RPMI8226 (cell line): ENCODE measurements around the gene DNER.
"Not testable (repeated sequence)": the region's sequence is repeated elsewhere in the genome, so short reads cannot be mapped to it uniquely, and the experiment has no call there.

Experiments
- DNase-seq: peaks from one replicate; pipeline ENCODE4 v3.0.0-alpha.2; 2015

Gene DNER

DNA sequence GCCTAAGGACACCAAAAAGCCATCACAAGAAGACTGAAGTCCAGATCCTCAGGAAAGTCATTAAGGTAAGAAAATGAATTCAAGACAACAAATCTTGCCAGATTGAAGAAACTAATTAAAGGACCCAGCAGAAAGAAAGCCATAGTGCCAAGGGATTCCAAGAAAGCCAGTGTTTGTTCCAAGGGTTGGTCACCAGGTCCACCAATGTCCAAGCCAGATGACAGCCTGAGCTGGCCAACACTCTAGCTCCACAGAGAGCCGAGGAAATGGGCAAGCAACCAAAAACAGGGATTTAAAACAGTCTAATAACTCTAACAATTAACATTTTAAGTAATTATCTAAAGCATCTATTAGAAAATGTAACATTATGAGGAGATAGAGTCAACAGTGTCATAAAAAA, 49.2 kb downstream of the DNER start:
- DNase-seq = no peak

DNA sequence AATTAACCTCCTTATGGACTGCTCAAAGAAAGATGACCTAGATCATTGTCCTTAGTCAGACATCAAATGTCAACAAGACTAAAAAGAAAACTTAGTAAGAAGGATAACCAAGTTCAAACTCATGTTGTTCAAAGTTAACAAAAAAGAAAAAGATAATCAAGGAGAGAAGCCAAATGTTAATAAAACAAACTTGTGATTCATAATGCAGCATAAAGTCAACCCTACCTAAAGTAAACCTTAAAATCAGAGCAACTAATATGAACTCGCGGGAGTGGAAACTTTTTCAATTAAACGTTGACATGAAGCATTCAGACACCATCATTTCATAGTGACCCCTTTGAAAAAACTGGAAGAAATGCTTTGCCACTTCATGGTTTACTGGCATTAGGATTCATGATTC, 52.9 kb downstream of the DNER start:
- DNase-seq = no peak

DNA sequence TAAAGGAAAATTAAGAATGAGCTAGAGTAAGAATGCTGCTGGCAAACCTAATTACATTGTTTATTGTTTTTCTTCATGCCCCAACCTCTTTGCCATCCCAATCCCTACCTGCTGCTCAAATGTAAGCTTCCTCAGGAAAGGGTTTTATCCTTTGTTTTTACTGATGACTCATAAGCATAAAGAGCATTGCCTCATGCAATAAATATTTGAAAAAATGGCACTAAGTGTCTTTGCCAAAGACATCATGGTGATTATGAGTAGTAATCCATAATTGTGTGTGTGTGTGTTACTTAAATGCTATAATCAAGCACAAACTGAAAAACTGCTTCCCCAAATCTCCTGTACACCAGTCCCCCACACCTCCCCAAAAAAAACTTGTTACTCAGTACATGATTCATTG, 53.4 kb downstream of the DNER start:
- DNase-seq = no peak

DNA sequence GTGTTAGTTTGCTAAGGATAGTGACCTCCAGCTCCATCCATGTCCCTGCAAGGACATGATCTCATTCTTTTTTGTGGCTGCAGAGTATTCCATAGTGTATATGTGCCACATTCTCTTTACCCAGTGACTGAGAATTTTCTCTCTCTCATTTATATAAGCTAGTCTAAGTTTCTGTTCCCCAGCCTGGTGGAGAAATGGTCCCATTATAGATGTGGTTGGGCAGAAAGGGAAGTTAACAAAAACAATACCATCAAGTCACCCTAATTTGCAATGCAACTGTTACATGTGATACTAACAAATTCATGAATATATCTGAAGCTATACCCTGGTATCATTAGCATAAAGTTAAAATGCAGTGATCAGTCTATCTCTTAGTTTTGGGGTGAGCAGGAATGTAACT, 54.0 kb downstream of the DNER start:
- DNase-seq = no peak

DNA sequence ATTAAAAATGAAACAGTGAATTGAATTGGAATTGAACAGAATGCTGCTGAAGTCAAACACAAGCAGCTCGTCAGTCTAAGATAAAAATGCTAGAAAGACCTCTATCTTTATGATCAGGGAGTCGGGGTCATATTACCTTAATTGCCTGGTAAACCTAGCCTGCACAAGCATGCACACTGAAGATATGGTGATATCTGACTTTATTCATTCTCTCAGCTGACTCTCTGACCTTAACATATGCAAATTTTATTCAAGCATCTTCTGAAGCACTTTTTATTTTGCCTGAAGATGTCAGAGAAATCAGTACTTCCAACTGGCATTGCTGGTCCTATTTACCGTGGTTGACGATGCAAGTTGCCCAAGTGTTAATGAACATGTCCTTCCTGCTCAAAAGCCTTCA, 56.4 kb downstream of the DNER start:
- no peak for DNase-seq

DNA sequence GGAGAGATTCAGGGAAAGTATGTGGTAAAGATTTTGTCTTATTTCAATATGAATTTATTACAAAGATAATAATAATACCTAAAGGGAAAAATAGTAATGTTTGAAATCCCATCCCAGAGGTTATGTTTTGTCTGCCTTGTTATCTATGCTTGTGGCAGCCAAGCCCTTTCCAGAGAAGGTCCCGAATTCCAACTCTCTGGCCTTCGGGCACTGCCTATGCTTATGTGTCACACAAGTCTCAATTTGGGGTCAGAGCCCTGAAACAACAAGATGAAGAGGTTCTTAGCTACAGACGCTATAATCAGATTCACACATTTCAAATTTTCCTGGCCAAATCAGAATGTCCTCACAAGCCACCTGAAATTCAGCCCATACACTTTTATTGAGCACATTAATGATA, 59.9 kb downstream of the DNER start:
- DNase-seq = no peak

DNA sequence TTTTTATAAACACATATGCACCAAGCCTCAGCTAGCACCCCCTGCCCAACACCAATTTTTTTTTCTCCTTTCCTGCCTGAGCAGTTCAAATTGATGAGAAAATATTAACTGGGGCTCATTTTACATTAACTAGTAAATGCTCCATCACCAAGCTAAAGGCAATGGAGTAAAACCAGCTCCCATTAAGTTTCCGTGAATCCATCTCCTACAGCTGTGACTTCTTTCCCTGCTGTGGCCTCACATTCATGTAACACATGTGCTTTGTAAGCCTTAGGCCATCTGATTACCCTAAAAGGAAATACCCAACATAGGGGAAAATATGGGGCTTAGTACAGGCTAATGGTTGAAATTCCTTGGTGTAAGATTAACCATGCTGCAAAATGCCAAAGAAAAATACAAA, 60.8 kb downstream of the DNER start:
- no peak for DNase-seq

DNA sequence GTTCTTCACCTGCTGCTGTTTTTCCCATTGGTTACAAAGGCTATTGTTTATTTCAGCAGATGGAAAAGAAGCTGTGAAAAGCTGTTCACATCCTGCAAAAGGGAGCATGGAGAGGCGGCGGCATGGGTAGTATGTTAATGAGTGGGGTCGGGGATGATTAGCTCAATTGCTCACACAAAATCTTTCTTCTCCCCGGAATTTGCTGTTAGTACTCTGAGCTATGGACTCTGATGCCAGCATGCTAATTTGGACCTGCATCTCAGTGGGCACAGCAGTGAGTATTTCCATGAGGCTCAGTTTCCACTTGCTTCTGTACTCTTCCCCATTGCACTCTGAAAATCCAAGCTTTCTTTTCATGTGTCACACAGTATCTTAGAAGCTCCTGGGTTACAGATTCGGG, 61.6 kb downstream of the DNER start:
- no peak for DNase-seq

DNA sequence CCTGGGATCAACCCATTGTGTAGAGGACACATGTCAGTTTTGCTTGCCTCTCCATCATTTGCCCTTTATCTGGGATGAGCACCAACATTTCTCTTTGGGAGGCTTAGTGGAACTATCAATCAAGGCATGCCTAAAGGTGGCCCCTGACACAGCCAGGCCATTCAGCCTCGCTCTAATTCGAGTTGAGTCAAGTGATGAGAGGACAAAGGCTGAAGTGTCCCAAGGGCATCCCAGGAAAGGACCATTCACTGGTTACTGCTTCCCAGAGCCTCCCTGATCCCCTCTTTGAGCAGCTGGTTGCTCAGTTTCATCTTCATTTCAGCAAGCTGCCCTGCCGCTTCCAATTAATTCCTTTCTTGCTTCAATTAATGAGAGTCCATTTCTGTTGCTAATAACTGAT, 63.5 kb downstream of the DNER start:
- no peak for DNase-seq

DNA sequence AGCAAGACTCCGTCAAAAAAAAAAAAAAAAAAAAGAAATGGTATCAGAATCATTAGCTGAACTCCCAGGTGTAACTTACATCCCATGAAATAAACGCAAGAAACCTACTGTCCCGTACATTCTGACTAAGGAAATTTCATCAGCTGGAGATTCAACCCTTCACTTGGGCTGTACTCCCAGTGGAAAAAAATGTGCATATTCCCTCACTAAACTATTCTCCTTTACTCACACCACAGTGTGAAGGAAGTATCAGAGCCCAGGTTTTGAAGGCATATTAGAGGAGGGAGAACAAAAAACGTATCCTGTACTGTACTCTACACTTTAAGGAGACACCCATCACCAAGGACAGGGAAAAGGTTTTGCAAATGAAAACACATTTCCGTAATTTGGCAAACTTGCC, 64.3 kb downstream of the DNER start:
- no peak for DNase-seq

DNA sequence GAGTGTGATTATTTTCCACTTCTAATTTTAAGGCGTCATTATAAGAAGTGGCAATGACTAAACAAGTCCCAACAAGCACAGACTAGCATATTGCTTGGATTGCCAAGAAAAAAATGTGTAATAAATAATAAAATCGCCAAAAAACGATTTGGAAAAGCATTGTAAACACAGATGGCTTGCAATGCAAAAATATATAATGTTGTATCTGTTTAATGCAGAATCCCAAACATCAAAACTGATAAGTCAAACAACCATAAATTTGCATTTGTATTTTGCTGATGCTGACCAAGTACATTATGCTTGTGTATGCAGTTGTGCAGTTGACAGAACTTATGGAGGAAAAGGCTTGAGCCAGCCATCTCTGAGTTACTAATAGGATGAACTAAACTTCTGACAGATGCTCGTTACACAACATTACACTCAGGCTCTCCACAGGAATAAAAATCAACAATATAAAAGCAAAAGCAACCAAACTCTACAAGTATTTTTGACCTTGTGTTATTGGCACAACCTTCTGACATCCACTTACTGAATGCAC, 68.1 kb downstream of the DNER start:
- DNase-seq = no peak

DNA sequence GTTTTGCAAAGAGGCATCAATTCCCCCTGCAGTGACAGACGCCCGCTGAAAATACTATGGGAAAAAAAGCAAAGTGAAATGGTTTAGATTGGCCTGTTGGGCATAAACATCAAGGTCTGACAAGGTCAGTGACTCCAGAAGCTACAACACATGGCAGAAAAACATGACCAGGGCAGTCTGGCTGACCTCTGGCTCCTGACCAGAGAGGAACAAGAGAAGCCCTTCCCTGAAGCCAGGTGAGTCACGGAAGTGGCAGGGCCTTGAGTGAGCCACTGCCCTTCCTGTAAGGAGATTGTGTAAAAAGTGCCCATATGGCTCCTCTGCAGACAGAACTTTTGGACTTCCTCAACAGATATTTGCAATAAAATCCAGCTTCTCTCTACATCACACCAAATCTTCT, 72.0 kb downstream of the DNER start:
- no peak for DNase-seq

DNA sequence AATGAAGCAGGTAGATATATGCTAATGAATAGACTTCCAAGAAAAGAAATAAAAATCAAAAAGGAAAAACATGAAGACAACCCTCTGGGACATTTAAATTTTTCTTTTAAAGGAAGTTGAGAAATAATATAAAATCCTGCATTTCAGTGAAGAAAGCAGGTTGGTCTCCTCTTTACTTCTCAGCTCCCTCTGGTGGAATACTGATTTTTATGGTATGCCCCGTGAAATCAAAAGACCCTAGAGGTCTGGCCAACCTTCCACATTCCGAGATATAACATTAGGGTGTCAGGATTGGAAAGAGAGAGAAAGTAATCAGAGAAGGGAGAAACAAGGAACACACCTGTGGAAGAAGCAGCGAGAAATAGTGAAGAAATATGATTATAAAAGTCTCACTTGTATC, 72.7 kb downstream of the DNER start:
- DNase-seq = no peak

DNA sequence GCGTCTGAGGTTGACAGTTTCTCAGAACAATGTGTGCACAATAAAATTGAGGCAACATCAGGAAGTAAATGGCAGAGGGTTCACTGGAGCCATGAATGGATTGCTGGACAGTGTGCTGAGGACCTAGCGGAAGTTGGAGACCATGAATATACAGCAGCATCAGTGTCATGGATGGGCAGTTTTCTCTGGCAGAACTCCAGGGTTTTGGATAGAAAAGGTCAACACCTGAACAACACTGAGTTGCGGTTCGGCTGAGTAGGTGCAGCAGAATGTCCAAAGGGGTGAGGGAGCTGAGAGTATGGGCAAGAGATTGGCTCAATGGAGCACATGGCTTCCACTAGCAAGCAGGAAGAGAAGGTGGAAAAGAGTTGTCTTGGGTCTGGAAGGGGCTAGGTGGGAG, 73.7 kb downstream of the DNER start:
- DNase-seq = no peak

DNA sequence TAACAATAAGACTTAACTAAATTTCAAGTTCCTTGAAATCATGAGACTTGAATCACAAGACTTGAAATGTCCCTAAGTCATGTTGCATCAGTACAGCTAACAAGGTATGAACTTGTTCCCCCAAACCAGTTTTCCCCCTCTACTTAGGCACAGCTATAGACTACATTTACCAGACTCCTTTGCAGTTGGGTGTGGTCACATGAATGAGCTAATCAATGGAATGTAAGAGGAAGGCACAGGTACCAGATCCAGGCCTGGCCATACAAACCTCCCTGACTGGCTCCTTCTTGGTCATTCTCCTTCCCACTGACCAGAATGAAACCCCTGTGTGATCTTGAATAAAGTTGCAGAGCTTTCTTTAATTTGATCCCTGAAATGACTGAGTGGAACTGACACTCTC, 77.8 kb downstream of the DNER start:
- no peak for DNase-seq

DNA sequence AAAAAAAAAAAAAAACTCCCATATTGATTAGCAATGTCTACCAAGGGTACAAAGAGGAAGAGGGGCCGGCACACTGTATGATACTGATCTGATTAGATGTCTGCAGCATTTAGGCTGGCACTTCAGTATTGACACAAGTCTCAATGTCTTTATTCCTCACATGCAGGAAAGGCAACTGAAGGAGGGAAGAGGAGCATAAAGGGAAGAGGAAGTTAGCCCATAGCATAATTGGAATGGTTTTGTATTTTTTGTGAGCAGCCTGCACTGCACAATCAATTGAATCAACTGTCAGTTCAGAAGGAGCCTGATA, 79.0 kb downstream of the DNER start:
- DNase-seq = no peak

DNA sequence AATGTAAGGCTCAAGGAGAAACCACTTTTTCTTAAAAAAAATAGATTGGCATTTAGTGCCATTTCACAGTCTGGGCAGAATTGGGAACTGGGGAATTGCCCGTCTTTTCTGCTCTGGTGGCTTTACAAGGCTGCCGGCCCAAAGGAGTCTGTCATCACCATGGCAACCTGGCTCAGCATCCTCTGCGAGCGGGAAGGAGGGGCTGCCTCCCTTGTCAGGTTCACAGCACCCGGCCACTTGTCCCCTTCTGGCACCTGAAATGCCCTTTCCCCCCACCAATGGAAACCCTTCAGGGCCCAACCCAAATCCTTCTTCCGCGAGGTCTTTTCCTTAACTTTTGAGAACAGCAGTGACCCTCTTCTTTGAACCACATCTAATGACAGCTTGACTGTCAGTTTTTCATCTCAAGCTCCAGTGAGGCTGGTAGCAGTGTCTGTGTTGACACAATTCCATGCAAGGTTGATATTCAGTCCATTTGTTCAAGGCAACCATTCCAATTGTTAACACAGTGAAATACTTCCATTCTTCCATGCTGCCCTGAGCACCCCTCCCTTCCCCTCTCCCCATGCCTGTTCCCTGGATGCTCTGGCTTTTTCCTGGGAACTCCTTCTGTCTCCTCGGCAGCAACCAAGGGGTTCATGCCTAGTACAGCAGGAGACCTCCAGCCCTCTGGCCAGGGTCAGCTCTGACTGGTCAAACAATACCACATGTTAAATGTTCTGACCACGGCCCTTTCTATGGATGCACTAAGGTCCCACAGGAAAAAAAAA, 79.6 kb downstream of the DNER start:
- no peak for DNase-seq

DNA sequence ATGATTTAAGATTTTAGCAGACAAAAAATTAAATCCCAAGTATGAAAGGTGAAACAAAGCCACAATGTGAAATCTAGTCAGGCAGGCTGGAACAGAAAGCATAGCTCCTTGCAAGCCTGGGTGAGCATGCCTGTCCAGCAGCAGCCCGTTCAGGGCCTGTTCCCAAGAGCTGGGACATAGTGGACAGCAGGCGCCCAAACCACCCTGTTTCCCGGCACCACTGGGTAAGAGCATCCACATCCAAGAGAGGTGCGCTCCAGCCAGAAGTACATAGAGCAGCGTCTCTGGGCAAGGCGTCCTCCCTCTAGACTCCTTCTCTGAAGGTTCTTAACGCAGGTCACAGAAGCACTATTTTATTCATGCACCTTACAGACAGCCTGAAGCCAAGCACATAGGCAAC, 80.8 kb downstream of the DNER start:
- DNase-seq = no peak

DNA sequence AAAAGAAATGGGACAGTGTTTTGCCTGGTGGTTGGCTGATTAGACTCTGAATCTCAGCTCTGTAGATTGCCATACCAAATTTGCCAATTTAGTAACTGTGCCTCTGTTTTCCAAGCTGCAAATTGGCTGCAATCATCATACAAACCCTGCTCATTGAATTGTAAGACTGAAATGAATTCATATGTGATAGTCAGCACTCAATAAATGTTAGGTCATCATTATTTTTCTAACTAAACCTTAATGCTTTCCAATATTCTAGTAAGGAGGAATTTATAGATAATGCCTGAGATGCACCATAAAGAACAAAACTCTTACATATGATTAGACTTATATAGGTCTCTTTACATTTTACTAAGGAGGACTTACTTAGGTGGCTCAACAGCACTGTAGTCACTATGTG, 85.3 kb downstream of the DNER start:
- DNase-seq = no peak

DNA sequence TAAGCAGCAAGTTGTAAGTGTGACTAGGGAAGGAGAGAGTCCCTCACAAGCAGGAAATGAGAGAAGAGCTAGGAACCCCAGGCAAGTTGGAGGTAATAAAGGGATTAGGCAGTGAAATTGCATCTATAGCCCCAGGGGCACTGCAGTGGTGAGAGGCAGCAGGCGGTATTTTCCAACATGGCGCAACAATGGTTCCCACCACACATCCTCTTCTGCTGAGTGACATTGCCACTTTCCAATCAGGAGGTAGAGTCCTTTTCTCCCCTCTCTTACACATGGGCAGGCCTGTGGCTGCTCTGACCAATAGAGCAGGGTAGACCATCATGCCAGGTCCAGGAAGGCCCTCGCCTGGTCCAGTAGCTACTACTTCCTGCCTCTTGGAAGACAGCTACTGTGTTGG, 86.6 kb downstream of the DNER start:
- DNase-seq = no peak

DNA sequence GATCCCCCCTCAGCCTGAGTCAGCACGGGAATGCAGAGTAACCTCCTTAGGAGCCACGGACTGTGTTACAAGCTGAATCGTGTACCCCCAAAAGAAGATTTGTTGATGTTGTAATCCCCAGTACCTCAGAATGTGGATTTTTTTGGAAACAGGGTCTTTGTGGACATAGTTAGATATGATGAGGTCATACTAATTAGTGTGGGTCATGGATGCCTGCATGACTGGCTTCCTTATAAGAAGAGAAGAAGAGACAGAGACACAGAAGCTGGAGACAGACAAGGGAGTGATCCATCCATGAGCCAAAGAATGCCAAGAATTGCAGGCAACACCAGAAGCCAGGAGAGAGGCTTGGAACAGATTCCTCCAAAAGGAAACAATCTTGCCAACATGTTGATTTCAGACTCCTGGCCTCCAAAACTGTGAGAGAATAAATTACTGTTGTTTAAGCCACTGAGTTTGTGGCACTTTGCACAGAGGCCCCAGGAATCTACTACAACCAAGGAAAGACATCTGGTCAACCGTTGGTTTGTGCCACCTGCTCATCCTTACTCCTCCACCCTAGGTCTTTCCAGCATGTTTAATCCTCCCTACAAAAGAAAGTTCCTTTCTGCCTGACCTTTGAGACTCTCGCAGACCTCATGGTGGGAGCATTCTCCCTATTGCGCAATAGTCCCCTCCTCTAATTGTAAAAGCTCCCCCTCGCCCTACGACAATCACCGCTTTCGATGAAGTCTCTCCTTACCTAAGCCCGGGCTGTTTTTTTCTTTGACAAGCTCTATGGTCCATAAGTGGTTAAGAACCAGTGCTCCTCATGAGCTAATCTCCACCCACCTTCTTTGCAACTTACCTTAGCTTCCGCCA, 91.6 kb downstream of the DNER start:
- DNase-seq = no peak

DNA sequence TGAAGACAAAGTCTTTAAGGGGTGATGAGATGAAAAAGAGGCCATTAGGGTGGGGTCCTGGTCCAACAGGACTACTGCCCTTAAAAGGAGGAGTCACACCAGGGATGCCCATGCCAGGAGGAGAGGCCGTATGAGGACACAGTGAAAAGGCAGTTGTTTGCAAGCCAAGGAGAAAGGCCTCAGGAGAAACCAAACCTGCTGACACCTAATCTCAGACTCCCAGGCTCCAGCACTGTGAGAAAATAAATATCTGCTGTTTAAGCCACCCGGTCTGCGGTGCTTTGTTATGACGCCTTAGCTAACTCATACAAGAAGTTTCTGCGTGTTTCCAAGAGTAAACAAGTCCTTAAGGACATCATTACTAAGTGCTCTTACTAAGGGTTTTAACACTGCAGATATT, 93.6 kb downstream of the DNER start:
- DNase-seq = no peak

DNA sequence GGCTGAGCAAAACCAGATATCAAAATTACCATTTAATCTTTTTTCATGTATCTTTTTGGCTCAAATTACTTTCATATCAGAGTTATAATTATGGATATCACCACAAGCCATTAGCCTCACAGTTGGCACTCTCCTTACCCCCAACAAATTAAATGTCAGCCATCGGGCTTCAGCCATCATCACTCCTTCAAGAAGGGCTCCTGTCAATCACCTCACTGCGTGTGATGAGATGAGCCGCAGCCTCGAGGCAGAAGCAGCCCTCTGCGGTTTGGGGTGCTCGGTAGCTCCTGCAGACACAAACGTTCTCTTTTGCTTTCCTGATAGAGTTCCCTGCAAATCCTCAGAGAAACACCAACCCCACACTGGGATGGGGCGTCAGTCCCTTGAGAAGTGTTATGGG, 94.1 kb downstream of the DNER start:
- no peak for DNase-seq

DNA sequence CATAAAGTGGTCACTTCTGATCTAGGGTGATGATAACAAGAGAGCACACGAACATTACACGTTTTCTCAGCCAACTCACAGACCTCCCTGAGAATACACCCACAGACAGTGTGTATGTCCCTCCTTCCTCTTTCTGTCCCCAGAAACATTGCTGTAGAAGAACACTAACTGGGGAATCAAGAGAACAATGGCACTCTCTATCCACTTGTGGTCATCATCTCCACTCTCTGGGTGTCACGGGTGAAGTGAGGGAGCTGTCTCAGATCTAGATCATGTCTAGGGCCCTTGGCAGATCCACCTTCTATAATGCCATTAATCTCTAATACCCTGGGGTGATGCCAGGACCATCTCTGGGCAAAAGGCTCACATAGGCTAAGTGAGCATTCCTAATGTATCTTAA, 97.9 kb downstream of the DNER start:
- DNase-seq = no peak

DNA sequence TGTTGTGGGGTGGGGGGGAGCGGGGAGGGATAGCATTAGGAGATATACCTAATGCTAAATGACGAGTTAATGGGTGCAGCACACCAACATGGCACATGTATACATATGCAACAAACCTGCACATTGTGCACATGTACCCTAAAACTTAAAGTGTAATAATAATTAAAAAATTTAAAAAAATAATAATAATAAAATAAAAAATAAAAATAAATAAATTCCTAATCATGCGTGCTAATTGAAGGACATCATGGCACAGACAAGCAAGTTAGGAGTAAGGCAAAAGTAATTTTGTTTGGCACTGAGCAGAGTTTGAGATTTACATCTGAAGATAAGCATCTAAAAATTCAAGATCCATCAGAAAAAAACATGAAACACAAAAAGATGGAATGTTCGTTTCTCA, 100.3 kb downstream of the DNER start:
- not testable (repeated sequence) for DNase-seq
